Trophoblast cell (in vitro differentiated cells and primary cell): ENCODE measurements around the gene SLC6A11.

Source experiments
- DNase-seq, 2 donors: peaks; one replicate each; pipeline ENCODE4 v3.0.0-alpha.2; 2016
- H2AFZ ChIP-seq: 2 replicates; pipeline ENCODE4 v1.6.1; 2013; ENCODE audit warnings: low read length, moderate library complexity, mild to moderate bottlenecking; ENCODE audit not compliant: insufficient read depth, poor library complexity
- H2AK5ac ChIP-seq: 2 replicates; pipeline ENCODE4 v1.6.1; 2013; ENCODE audit warnings: mild to moderate bottlenecking, low read length
- H2BK120ac ChIP-seq: 2 replicates; pipeline ENCODE4 v1.6.1; 2013; ENCODE audit warnings: low read length, mild to moderate bottlenecking, moderate library complexity; ENCODE audit not compliant: insufficient read depth, poor library complexity
- H2BK12ac ChIP-seq: 2 replicates; pipeline ENCODE4 v1.6.1; 2013; ENCODE audit warnings: mild to moderate bottlenecking, low read length, moderate library complexity
- H2BK5ac ChIP-seq: 2 replicates; pipeline ENCODE4 v1.6.1; 2013; ENCODE audit warnings: low read length, low read depth, moderate library complexity, mild to moderate bottlenecking; ENCODE audit not compliant: poor library complexity
- H3K14ac ChIP-seq: 2 replicates; pipeline ENCODE4 v1.6.1; 2013; ENCODE audit warnings: mild to moderate bottlenecking, low read length
- H3K18ac ChIP-seq: 2 replicates; pipeline ENCODE4 v1.6.1; 2013; ENCODE audit warnings: mild to moderate bottlenecking, low read length
- H3K23ac ChIP-seq: 2 replicates; pipeline ENCODE4 v1.6.1; 2013; ENCODE audit warnings: low read length
- H3K27ac ChIP-seq: 2 replicates; pipeline ENCODE4 v1.5.1; 2013; ENCODE audit warnings: low read depth, mild to moderate bottlenecking, inconsistent platforms, low read length, moderate library complexity
- H3K27me3 ChIP-seq: 2 replicates; pipeline ENCODE4 v1.6.1; 2013; ENCODE audit warnings: inconsistent platforms, mild to moderate bottlenecking, low read length, moderate library complexity; ENCODE audit not compliant: insufficient read depth
- H3K36me3 ChIP-seq, 2 experiments: 1 replicate in 1 of 2; 2 replicates in 1 of 2; pipeline ENCODE4 v1.6.1; 2013; ENCODE audit warnings: low read length in 2 of 2, mild to moderate bottlenecking in 2 of 2, moderate library complexity in 1 of 2; ENCODE audit not compliant: insufficient read depth in 2 of 2, control insufficient read depth in 1 of 2
- H3K4ac ChIP-seq: 2 replicates; pipeline ENCODE4 v1.6.1; 2013; ENCODE audit warnings: low read depth, mild to moderate bottlenecking, low read length, moderate library complexity
- H3K4me1 ChIP-seq, 2 experiments: 1 replicate in 1 of 2; 2 replicates in 1 of 2; pipeline ENCODE4 v1.6.1; 2013; ENCODE audit warnings: low read length in 2 of 2, mild to moderate bottlenecking in 2 of 2, moderate library complexity in 1 of 2; ENCODE audit not compliant: insufficient read depth in 2 of 2, control insufficient read depth in 1 of 2
- H3K4me2 ChIP-seq: 2 replicates; pipeline ENCODE4 v1.6.1; 2013; ENCODE audit warnings: inconsistent platforms, mild to moderate bottlenecking, low read length, moderate library complexity
- H3K4me3 ChIP-seq: 2 replicates; pipeline ENCODE4 v1.5.1; 2013; ENCODE audit warnings: mild to moderate bottlenecking, low read depth, low read length, inconsistent platforms
- H3K79me1 ChIP-seq: one replicate; pipeline ENCODE4 v1.6.1; 2013; ENCODE audit warnings: low read length
- H3K79me2 ChIP-seq: 2 replicates; pipeline ENCODE4 v1.6.1; 2013; ENCODE audit warnings: low read length, mild to moderate bottlenecking; ENCODE audit not compliant: control insufficient read depth, insufficient read depth, poor library complexity
- H3K9ac ChIP-seq: 2 replicates; pipeline ENCODE4 v1.6.1; 2013; ENCODE audit warnings: mild to moderate bottlenecking, low read length
- H3K9me3 ChIP-seq: 2 replicates; pipeline ENCODE4 v1.6.1; 2013; ENCODE audit warnings: low read depth, mild to moderate bottlenecking, control low read depth, inconsistent platforms, low read length; ENCODE audit not compliant: insufficient read depth
- H4K12ac ChIP-seq: 2 replicates; pipeline ENCODE4 v1.6.1; 2013; ENCODE audit warnings: low read depth, mild to moderate bottlenecking, low read length, moderate library complexity
- H4K8ac ChIP-seq: 2 replicates; pipeline ENCODE4 v1.6.1; 2013; ENCODE audit warnings: low read depth, mild to moderate bottlenecking, low read length, moderate library complexity
- H4K91ac ChIP-seq: one replicate; pipeline ENCODE4 v1.6.1; 2013; ENCODE audit warnings: low read depth, mild to moderate bottlenecking, low read length, moderate library complexity
- WGBS: extraction: QIAGEN DNeasy Blood & Tissue Kit; methylation state at CpG from one replicate; pipeline ENCODE4 v1.1.7; 2013; ENCODE audit warnings: missing lambda C conversion rate; ENCODE audit not compliant: insufficient read length, insufficient coverage; ENCODE audit errors: extremely low coverage; 5-methylcytosine and 5-hydroxymethylcytosine counted together

Gene SLC6A11

GRCh38 chr3:10822055-10822454 lies 6.0 kb downstream of the SLC6A11 start:
- Histone ChIP-seq H4K91ac (no peak overlapping the region), H3K27me3 (peaks cover 5% of the 10 kb centered on the region), H3K79me1 (no peaks in the 10 kb centered on the region), H3K9ac (no peak overlapping the region), H3K9me3 (no peaks in the 10 kb centered on the region), H2BK12ac (no peak overlapping the region), H4K12ac (no peak overlapping the region), H3K23ac (no peak overlapping the region), H3K27ac (no peak overlapping the region), H2AK5ac (no peak overlapping the region), H3K4me2 (no peak overlapping the region), H2BK5ac (no peak overlapping the region), H2AFZ (no peak overlapping the region), H3K4ac (no peak overlapping the region), H2BK120ac (no peak overlapping the region), H3K4me3 (no peak overlapping the region), H3K14ac (no peak overlapping the region), H3K79me2 (no peaks in the 10 kb centered on the region), H3K18ac (no peak overlapping the region), H3K4me1 (no peaks in the 10 kb centered on the region), H4K8ac (no peak overlapping the region), H3K36me3 (no peaks in the 10 kb centered on the region)
- WGBS, result no CpG with 5 or more reads among the region's 5 CpGs
- no peak for DNase-seq

GRCh38 chr3:10822708-10823515 lies 6.9 kb downstream of the SLC6A11 start:
- H2BK120ac ChIP-seq, result no peak overlapping the region
- H3K79me1 ChIP-seq, result no peaks in the 10 kb centered on the region
- H3K9ac ChIP-seq, result no peak overlapping the region
- H3K4me2 ChIP-seq, result no peak overlapping the region
- H3K27ac ChIP-seq, result no peak overlapping the region
- no peak overlapping the region for H4K12ac ChIP-seq
- no peak overlapping the region for H2AK5ac ChIP-seq
- H3K4ac ChIP-seq, result no peak overlapping the region
- WGBS, result no CpG with 5 or more reads among the region's 5 CpGs
- no peak overlapping the region for H2BK5ac ChIP-seq
- no peak overlapping the region for H3K18ac ChIP-seq
- no peaks in the 10 kb centered on the region for H3K36me3 ChIP-seq
- H3K79me2 ChIP-seq, result no peaks in the 10 kb centered on the region
- H4K91ac ChIP-seq, result no peak overlapping the region
- H2AFZ ChIP-seq, result no peak overlapping the region
- H3K4me3 ChIP-seq, result no peak overlapping the region
- no peak overlapping the region for H3K23ac ChIP-seq
- no peak overlapping the region for H2BK12ac ChIP-seq
- no peak overlapping the region for H4K8ac ChIP-seq
- no peaks in the 10 kb centered on the region for H3K9me3 ChIP-seq
- H3K4me1 ChIP-seq, result no peaks in the 10 kb centered on the region
- no peak overlapping the region for H3K14ac ChIP-seq
- no peaks in the 10 kb centered on the region for H3K27me3 ChIP-seq
- DNase-seq, result no peak

- Histone ChIP-seq H3K18ac (no peak overlapping the region), H2AFZ (no peak overlapping the region), H3K4me3 (no peak overlapping the region), H2BK5ac (no peak overlapping the region), H3K14ac (no peak overlapping the region), H3K36me3 (no peaks in the 10 kb centered on the region), H4K8ac (no peak overlapping the region), H3K79me1 (no peaks in the 10 kb centered on the region), H3K9me3 (no peaks in the 10 kb centered on the region), H3K4me2 (no peak overlapping the region), H3K4me1 (no peaks in the 10 kb centered on the region), H2AK5ac (no peak overlapping the region), H3K23ac (no peak overlapping the region), H3K27ac (no peak overlapping the region), H2BK12ac (no peak overlapping the region), H4K91ac (no peak overlapping the region), H3K9ac (no peak overlapping the region), H3K79me2 (no peaks in the 10 kb centered on the region), H3K4ac (no peak overlapping the region), H2BK120ac (no peak overlapping the region), H3K27me3 (no peaks in the 10 kb centered on the region), H4K12ac (no peak overlapping the region)
- DNase-seq, result no peak
- no CpG with 5 or more reads among the region's 2 CpGs for WGBS
Measured at GRCh38 chr3:10823516-10823818, 7.4 kb downstream of the SLC6A11 start.

DNA sequence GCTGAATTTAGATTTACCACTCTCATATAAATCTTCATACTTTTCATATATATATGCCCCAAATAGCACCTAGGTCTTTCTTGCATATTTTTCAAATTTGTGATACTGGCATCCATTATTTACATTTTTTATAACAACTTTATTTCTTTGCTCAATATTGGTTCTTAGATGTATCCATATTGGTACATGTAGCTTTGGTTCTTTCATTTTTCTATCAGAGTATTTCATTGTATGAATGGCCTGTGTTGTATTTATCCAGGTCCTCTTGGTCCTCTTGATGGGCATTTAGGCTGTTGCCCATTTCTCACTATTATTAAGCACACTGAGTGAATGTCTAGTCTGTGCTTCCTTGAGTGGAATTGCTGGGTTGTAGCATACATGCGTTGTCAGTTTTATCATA lies 8.4 kb downstream of the SLC6A11 start:
- no peaks in the 10 kb centered on the region for H3K79me2 ChIP-seq
- no peak overlapping the region for H3K9ac ChIP-seq
- H3K36me3 ChIP-seq, result no peaks in the 10 kb centered on the region
- no peak overlapping the region for H4K12ac ChIP-seq
- H4K91ac ChIP-seq, result no peak overlapping the region
- no peak overlapping the region for H3K4me3 ChIP-seq
- no peak overlapping the region for H2AFZ ChIP-seq
- H3K27ac ChIP-seq, result no peak overlapping the region
- H3K4me2 ChIP-seq, result no peak overlapping the region
- H4K8ac ChIP-seq, result no peak overlapping the region
- H3K9me3 ChIP-seq, result no peaks in the 10 kb centered on the region
- H2BK120ac ChIP-seq, result no peak overlapping the region
- DNase-seq, result no peak
- H3K27me3 ChIP-seq, result no peaks in the 10 kb centered on the region
- H3K18ac ChIP-seq, result no peak overlapping the region
- H3K14ac ChIP-seq, result no peak overlapping the region
- no peaks in the 10 kb centered on the region for H3K79me1 ChIP-seq
- no peaks in the 10 kb centered on the region for H3K4me1 ChIP-seq
- H2BK5ac ChIP-seq, result no peak overlapping the region
- H3K23ac ChIP-seq, result no peak overlapping the region
- no peak overlapping the region for H2BK12ac ChIP-seq
- no peak overlapping the region for H2AK5ac ChIP-seq
- H3K4ac ChIP-seq, result no peak overlapping the region
- no CpG with 5 or more reads among the region's 1 CpG for WGBS
